GM12875 (cell line): ENCODE data around the gene HOXB1.
A peak's percentile ranks its signal among the peaks of the same experiment; 100 is the strongest.

Experiments used
- H3K4me3 ChIP-seq: one replicate; pipeline ENCODE4 v1.5.1; 2011; ENCODE audit warnings: low read depth, low read length, control low read depth
- CTCF ChIP-seq: IDR thresholded peaks from 2 replicates; pipeline ENCODE4 v1.5.1; 2011; ENCODE audit warnings: low read depth, mild to moderate bottlenecking, control low read depth, inconsistent platforms, low read length, moderate library complexity, borderline replicate concordance; ENCODE audit not compliant: insufficient read depth

The HOXB1 gene

GRCh38 chr17:48576479-48577309, 45.9 kb upstream of the HOXB1 start:
- H3K4me3 ChIP-seq = peak overlapping the region; percentile 77
- no peak for TF ChIP-seq CTCF

- H3K4me3 ChIP-seq = no peak overlapping the region
Measured at GRCh38 chr17:48575673-48576478, 45.1 kb upstream of the HOXB1 start.

GRCh38 chr17:48575066-48575582, 44.3 kb upstream of the HOXB1 start:
- TF ChIP-seq CTCF = no peak
- H3K4me3 ChIP-seq = no peak overlapping the region

More at GRCh38 chr17:48575673-48576478, 45.1 kb upstream of the HOXB1 start:
- TF ChIP-seq CTCF = no peak

- no peak overlapping the region for H3K4me3 ChIP-seq
- TF ChIP-seq CTCF = no peak
Measured at GRCh38 chr17:48574505-48575065, 43.8 kb upstream of the HOXB1 start.

- H3K4me3 ChIP-seq = no peak overlapping the region
- no peak for TF ChIP-seq CTCF
Measured at GRCh38 chr17:48571826-48572417, 41.1 kb upstream of the HOXB1 start.

GRCh38 chr17:48571024-48571818, 40.4 kb upstream of the HOXB1 start:
- no peak overlapping the region for H3K4me3 ChIP-seq
- no peak for TF ChIP-seq CTCF
